Psoas muscle (tissue), 8 donors: Measurements from ENCODE around the gene NXPE4. TPM values are rescaled to one million over a fixed set of nuclear protein-coding genes. Genes with fewer than 3 reads are reported as not detected.
"Not testable (repeated sequence)": the region's sequence is repeated elsewhere in the genome, so short reads cannot be mapped to it uniquely, and the experiment has no call there.

ENCODE experiments used
- ATAC-seq, 4 donors: fragments of 200-7000 bp; cut with Tn5 transposase; one replicate each; pipeline ENCODE4 v1.9.1; 2020; ENCODE audit warnings: moderate library complexity in 3 of 4, mild to moderate bottlenecking in 2 of 4
- DNase-seq, 2 donors: peaks; one replicate each; pipeline ENCODE4 v3.0.0-alpha.2; 2020
- H3K27ac ChIP-seq: fragments of 200-600 bp; one replicate; pipeline ENCODE4 v1.8.0; 2022
- H3K27me3 ChIP-seq, 3 donors: fragments of 200-600 bp in 1 of 3; one replicate each; pipeline versions ENCODE4 v1.6.1 to v1.8.0; 2013 to 2022; ENCODE audit warnings: low read length in 2 of 3, mild to moderate bottlenecking in 2 of 3, moderate library complexity in 1 of 3; ENCODE audit not compliant: insufficient read depth in 3 of 3
- H3K36me3 ChIP-seq, 2 donors: fragments of 200-600 bp in 1 of 2; one replicate each; pipeline versions ENCODE4 v1.6.1 to v1.8.0; 2013 to 2022; ENCODE audit warnings: low read depth in 1 of 2, mild to moderate bottlenecking in 1 of 2, moderate library complexity in 1 of 2; ENCODE audit not compliant: insufficient read depth in 1 of 2
- H3K4me1 ChIP-seq: fragments of 200-600 bp; one replicate; pipeline ENCODE4 v1.8.0; 2022
- H3K4me3 ChIP-seq: fragments of 200-600 bp; one replicate; pipeline ENCODE4 v1.8.0; 2022; ENCODE audit warnings: mild to moderate bottlenecking
- H3K9me3 ChIP-seq: fragments of 200-600 bp; one replicate; pipeline ENCODE4 v1.8.0; 2022
- CTCF ChIP-seq: fragments of 200-600 bp; IDR thresholded peaks from one replicate; pipeline ENCODE4 v1.8.0; 2022; ENCODE audit warnings: antibody characterized with exemption
- WGBS, 3 donors: extraction: QIAGEN DNeasy Blood & Tissue Kit; methylation state at CpG; one replicate each; pipeline versions ENCODE4 v1.1.6 to v1.1.7; 2013; 5-methylcytosine and 5-hydroxymethylcytosine counted together
- intact Hi-C, 2 donors: fragments of 100-400 bp; cut with DNase I; formaldehyde crosslinking; loops; one replicate each; pipeline versions ENCODE4 v1.11.0 to v1.14.2; 2022
- polyA plus RNA-seq, 3 donors: library from polyadenylated mRNA; stranded (reverse); fragments of 200-250 nt; gene quantifications; one replicate each; pipeline ENCODE4 v1.2.3, GENCODE V29; 2013
- total RNA-seq, 4 donors: library from RNA; stranded (reverse); fragmentation: NEBNext Ultra II Directional in 2 of 4; extraction: Animal tissue kit (Norgen Biotek cat#: 25700) in 2 of 4; gene quantifications; one replicate each; pipeline versions ENCODE4 v1.2.1 to v1.2.4, GENCODE V29; 2021 to 2023
- donor health status: healthy with polysubstance abuse.
- donor health status: DM: no; HTN: no; CAD: no; lungs with moderate emphysema.
- donor health status: Bipolar disorder and iron deficiency.
- donor health status: healthy.
- donor health status: DM: yes; HTN: yes; CAD: no.
- donor health status: DM: no; HTN: no; CAD: no.
- donor health status: DM: no; HTN: no; CAD: no.
- donor health status: DM: yes; HTN: yes; CAD: no.

The NXPE4 gene
- total and polyA plus RNA-seq, 7 donors = not detected

DNA sequence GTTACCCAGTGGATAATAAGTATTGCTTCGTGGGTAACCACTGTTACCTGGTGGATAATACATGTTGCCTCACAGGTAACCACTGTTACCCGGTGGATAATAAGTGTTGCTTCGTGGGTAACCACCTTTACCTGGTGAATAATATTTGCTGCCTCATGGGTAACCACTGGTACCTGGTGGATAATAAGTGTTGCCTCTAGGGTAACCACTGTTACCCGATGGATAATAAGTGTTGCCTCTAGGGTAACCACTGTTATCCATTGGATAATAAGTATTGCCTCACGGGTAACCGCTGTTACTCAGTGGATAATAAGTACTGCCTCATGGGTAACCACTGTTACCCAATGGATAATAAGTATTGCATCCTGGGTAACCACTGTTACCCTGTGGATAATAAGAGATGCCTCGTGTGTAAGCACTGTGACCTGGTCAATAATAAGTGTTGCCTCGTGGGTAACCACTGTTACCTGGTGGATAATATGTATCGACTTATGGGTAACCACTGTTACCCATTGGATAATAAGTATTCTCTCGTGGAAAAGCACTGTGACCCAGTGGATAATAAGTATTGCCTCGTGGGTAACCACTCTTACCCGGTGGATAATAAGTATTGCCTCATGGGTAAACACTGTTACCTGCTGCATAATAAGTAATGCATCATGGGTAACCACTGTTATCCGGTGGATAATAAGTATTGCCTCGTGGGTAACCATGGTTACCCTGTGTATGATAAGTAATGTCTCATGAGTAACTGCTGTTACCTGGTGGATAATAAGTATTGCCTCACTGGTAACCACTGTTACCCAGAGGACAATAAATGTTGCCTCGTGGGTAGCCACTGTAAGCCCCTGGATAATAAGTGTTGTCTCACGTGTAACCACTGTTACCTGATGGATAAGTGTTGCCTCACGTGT is 20.1 kb upstream of the NXPE4 start:
- intact Hi-C loops = loop anchor here in 1 of 2 donors (10.0 kb wide), 1 partner anchor 271 kb away; no protein-coding TSS in a partner anchor
- no peaks in the 10 kb centered on the region for H3K4me1 ChIP-seq
- TF ChIP-seq CTCF = no peak
- ATAC-seq (no peak), DNase-seq (no peak)
- no peak overlapping the region for H3K27ac ChIP-seq
- no peaks in the 10 kb centered on the region for H3K9me3 ChIP-seq
- H3K4me3 ChIP-seq = no peak overlapping the region
- 89 to 91% (median 90%) methylated on average over 17 of the region's 17 CpGs for WGBS, 3 donors
- no peaks in the 10 kb centered on the region for H3K36me3 ChIP-seq
- H3K27me3 ChIP-seq = no peaks in the 10 kb centered on the region

GRCh38 chr11:114614127-114614720 is 18.6 kb upstream of the NXPE4 start:
- Histone ChIP-seq H3K36me3 (no peaks in the 10 kb centered on the region), H3K27ac (no peak overlapping the region), H3K4me3 (no peak overlapping the region), H3K4me1 (no peaks in the 10 kb centered on the region), H3K9me3 (no peaks in the 10 kb centered on the region), H3K27me3 (no peaks in the 10 kb centered on the region)
- no peak for DNase-seq
- TF ChIP-seq CTCF = no peak
- WGBS, 3 donors = 87 to 93% (median 92%) methylated on average over 11 of the region's 11 CpGs
- intact Hi-C loops = loop anchor here in 1 of 2 donors (10.0 kb wide), 1 partner anchor 269 kb away; no protein-coding TSS in a partner anchor
- ATAC-seq = no peak

DNA sequence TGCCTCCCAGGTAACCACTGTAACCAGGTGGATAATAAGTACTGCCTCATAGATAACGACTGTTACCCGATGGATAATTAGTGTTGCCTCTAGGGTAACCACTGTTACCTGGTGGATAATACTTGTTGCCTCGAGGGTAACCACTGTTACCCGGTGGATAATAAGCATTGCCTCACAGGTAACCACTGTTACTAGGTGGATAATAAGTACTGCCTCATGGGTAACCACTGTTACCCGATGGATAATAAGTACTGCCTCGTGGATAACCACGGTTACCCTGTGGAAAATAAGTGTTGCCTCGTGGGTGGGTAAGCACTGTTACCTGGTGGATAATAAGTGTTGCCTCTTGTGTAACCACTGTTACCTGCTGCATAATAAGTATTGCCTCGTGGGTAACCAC is 17.5 kb upstream of the NXPE4 start:
- not testable (repeated sequence) for ATAC-seq, H3K27me3 ChIP-seq, H3K27ac ChIP-seq, H3K4me3 ChIP-seq, DNase-seq, H3K9me3 ChIP-seq, H3K36me3 ChIP-seq, H3K4me1 ChIP-seq
- 84 to 87% (median 87%) methylated on average over 9 of the region's 9 CpGs for WGBS, 3 donors
- intact Hi-C loops = loop anchor here in 1 of 2 donors (10.0 kb wide), 1 partner anchor 268 kb away; no protein-coding TSS in a partner anchor

DNA sequence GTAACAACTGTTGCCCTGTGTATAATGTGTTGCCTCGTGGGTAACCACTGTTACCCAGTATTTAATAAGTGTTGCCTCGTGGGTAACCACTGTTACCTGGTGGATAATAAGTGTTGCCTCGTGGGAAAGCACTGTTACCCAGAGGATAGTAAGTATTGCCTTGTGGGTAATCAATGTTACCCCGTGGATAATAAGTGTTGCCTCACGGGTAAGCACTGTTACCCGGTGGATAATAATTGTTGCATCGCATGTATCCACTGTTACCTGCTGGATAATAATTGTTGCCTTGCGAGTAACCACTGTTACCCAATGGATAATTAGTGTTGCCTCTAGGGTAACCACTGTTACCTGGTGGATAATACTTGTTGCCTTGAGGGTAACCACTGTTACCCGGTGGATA is 17.1 kb upstream of the NXPE4 start:
- no peaks in the 10 kb centered on the region for H3K36me3 ChIP-seq
- H3K27ac ChIP-seq = no peak overlapping the region
- H3K27me3 ChIP-seq = no peaks in the 10 kb centered on the region
- no peaks in the 10 kb centered on the region for H3K9me3 ChIP-seq
- no peak for DNase-seq
- 90 to 93% (median 92%) methylated on average over 9 of the region's 9 CpGs for WGBS, 3 donors
- no peak for TF ChIP-seq CTCF
- ATAC-seq = no peak
- H3K4me1 ChIP-seq = no peaks in the 10 kb centered on the region
- intact Hi-C loops = loop anchor here in 1 of 2 donors (10.0 kb wide), 1 partner anchor 268 kb away; no protein-coding TSS in a partner anchor
- no peak overlapping the region for H3K4me3 ChIP-seq

DNA sequence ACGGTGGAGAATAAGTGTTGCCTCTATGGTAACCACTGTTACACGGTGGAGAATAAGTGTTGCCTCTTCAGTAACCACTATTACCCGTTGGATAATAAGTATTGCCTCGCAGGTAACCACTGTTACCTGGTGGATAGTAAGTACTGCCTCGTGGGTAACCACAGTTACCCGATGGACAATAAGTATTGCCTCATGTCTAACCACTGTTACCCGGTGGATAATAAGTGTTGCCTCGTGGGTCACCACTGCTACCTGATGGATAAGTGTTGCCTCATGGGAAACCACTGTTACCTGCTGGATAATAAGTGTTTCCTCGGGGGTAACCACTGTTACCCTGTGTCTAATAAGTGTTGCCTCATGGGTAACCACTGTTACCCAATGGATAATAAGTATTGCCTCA is 16.6 kb upstream of the NXPE4 start:
- H3K9me3 ChIP-seq = not testable (repeated sequence)
- whole genome bisulfite sequencing, 3 donors = 91 to 94% (median 91%) methylated on average over 9 of the region's 9 CpGs

More for the DNA sequence above, 16.6 kb upstream of the NXPE4 start:
- H3K4me3 ChIP-seq, DNase-seq, H3K36me3 ChIP-seq, ATAC-seq, H3K27me3 ChIP-seq, H3K4me1 ChIP-seq, H3K27ac ChIP-seq: not testable (repeated sequence)
- intact Hi-C loops = loop anchor here in 1 of 2 donors (10.0 kb wide), 1 partner anchor 267 kb away; no protein-coding TSS in a partner anchor
